Esophagus muscularis mucosa (tissue), 3 donors: ENCODE data around the gene CCDC106.

Source experiments
- POLR2A ChIP-seq: fragments of 450-650 bp; IDR thresholded peaks from one replicate; pipeline ENCODE4 v1.6.1; 2017; ENCODE audit warnings: antibody characterized with exemption, moderate library complexity, mild to moderate bottlenecking, low read depth
- TF ChIP-seq, protein P1 (sequence below), 3 experiments: fragments of 200-600 bp in 2 of 3; fragments of 450-650 bp in 1 of 3; sonication (generic) in 2 of 3; IDR thresholded peaks; one replicate each; pipeline ENCODE4 v1.5.1; 2017 to 2019; ENCODE audit warnings: antibody characterized with exemption in 3 of 3, mild to moderate bottlenecking in 2 of 3, moderate library complexity in 1 of 3

DNA sequence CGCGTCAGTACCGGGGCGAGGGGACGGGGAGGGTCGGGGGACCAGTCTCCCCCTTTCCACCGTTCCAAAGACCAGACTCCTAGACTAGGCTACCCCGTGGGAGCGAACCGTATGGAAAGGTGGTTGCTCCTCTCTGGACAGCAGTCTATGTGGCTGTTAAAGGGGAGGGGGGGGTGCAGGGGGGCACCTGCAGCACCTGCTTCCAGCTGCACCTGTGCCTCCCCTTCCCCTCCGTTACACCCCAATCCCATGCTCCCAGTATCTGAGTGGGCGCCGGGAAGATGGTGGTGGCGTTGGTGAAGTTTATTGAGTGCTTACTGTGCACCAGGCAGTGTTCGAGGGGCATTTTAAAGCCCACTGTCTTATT lies 47.4 kb upstream of the CCDC106 start:
- TF ChIP-seq, protein P1, sequence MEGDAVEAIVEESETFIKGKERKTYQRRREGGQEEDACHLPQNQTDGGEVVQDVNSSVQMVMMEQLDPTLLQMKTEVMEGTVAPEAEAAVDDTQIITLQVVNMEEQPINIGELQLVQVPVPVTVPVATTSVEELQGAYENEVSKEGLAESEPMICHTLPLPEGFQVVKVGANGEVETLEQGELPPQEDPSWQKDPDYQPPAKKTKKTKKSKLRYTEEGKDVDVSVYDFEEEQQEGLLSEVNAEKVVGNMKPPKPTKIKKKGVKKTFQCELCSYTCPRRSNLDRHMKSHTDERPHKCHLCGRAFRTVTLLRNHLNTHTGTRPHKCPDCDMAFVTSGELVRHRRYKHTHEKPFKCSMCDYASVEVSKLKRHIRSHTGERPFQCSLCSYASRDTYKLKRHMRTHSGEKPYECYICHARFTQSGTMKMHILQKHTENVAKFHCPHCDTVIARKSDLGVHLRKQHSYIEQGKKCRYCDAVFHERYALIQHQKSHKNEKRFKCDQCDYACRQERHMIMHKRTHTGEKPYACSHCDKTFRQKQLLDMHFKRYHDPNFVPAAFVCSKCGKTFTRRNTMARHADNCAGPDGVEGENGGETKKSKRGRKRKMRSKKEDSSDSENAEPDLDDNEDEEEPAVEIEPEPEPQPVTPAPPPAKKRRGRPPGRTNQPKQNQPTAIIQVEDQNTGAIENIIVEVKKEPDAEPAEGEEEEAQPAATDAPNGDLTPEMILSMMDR (IDR thresholded peaks at IDR 0.05) = no peak
- TF ChIP-seq POLR2A = no peak
